ENCODE measurements around the gene NBEA. TPM values are rescaled to one million over a fixed set of nuclear protein-coding genes. Genes with fewer than 3 reads are reported as not detected.

The NBEA gene
- total and polyA plus RNA-seq, 8 donors = 1.6 to 36.0 (median 7.7) TPM

DNA sequence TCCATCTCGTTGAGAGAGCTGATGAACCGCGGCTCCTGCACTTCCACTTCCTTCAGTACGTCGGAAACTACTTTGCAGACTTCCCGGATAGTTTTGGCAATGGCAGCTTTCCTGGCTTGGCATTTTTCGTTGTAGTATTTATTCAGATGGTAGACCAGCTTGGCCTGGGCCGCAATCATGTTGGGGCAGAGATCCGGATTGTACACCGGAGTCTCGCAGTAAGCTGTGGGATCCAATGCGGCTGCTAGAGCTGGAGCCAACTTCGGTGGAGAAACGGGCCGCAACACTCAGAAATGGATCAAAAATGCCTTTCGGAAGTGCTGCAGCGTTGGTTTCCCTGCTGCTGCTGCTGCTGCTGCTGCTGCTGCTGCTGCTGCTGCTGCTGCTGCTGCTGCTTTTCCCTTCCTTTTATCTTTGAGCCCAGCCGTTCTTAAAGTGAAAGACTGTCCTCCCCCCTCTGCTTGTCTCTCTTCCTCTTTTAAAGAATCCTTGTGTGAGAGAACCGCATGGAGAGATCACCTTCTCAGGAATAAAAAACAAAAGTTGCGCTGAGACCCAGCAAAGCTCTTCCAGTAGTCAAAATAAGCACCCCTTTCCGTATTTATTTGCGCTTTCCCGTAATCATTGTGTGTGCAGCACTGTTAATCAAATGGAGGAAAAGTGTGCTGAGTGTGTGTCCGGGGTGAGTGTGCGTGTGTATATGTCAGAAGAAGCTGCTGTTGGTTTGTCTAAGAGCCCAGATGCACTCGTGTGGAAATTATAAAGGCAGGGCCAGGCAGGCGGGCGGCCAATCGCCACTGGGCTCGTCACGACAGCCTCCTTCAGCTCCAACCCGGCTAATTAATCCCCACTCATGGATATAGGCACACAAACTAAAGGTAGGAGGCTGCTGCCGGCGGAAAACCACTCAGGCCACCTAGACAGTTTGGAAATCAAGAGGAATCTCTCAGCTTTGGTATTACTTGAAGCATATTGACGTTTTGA, 534.2 kb downstream of the NBEA start, which contains the start of gene MAB21L1:
Gene MAB21L1, minus strand, starts transcription at position 730 of the 984 bp plus-strand sequence. Its CDS starts 551 bp downstream, at position 179.
- H3K27ac ChIP-seq = peak within 1 kb of the TSS; percentile 36 to 76 (median 46)

DNA sequence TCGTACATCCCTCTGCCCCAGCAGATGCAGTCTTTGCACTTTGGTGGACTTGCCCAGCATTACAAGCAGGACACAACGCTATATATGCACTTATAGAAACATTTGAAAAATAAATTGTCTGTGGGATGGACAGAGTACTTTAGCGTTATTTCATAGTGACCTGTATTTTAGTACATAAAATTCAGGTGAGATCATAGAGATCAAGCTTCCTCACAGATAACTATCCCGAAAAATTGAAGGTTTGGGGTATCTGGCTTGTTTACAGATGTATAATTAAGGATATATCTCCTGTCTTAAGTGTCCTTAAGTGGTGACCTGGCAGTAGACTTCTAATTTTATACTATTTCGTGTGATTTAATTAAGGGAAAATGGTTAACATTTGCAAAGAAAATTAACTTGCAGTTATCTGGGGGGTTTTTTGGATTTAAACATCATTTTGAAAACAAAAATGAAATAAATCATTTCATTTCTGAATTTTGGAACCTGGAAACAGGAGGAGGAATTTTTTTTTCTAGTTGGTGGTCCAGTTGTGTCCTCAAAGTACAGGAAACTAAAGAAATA, 535.4 kb downstream of the NBEA start:
- H3K4me1 ChIP-seq = peaks cover 0 to 14% (median 11%) of the 10 kb centered on the region in 4 donors
- no peak overlapping the region for H3K27ac ChIP-seq
- intact Hi-C loops (cut with DNase I; ENCODE audit: low total_unique reads) = no loop called here
- peaks cover 0 to 64% (median 33%) of the 10 kb centered on the region in 3 donors for H3K27me3 ChIP-seq
- H3K9me3 ChIP-seq = peaks cover 0 to 6% (median 0%) of the 10 kb centered on the region in 4 donors
- WGBS, 5 donors = 62 to 72% (median 63%) methylated on average over 5 of the region's 5 CpGs
- H3K4me3 ChIP-seq = no peak overlapping the region
- TF ChIP-seq CTCF (IDR thresholded peaks at IDR 0.05) = no peak
- DNase-seq = no peak
- no peaks in the 10 kb centered on the region for H3K36me3 ChIP-seq

More for the DNA sequence above, 534.2 kb downstream of the NBEA start, which contains the start of gene MAB21L1:
- Histone ChIP-seq H3K4me3 (peak within 1 kb of the TSS; percentile 43 to 61 (median 48)), H3K4me1 (peaks cover 0 to 17% (median 12%) of the 10 kb centered on the region in 4 donors), H3K36me3 (no peaks in the 10 kb centered on the region), H3K9me3 (peaks cover 0 to 15% (median 0%) of the 10 kb centered on the region in 4 donors), H3K27me3 (peaks cover 0 to 76% (median 44%) of the 10 kb centered on the region in 3 donors)
- TF ChIP-seq POLR2AphosphoS5 (IDR thresholded peaks at IDR 0.05) = no peak
- no peak for TF ChIP-seq CTCF (IDR thresholded peaks at IDR 0.05)
- TF ChIP-seq EP300 (IDR thresholded peaks at IDR 0.05) = no peak
- 24 to 41% (median 33%) methylated on average over 35 of the region's 35 CpGs for WGBS, 5 donors
- intact Hi-C loops (cut with DNase I; ENCODE audit: low total_unique reads) = no loop called here
- peak; percentile 38 to 79 for DNase-seq

DNA sequence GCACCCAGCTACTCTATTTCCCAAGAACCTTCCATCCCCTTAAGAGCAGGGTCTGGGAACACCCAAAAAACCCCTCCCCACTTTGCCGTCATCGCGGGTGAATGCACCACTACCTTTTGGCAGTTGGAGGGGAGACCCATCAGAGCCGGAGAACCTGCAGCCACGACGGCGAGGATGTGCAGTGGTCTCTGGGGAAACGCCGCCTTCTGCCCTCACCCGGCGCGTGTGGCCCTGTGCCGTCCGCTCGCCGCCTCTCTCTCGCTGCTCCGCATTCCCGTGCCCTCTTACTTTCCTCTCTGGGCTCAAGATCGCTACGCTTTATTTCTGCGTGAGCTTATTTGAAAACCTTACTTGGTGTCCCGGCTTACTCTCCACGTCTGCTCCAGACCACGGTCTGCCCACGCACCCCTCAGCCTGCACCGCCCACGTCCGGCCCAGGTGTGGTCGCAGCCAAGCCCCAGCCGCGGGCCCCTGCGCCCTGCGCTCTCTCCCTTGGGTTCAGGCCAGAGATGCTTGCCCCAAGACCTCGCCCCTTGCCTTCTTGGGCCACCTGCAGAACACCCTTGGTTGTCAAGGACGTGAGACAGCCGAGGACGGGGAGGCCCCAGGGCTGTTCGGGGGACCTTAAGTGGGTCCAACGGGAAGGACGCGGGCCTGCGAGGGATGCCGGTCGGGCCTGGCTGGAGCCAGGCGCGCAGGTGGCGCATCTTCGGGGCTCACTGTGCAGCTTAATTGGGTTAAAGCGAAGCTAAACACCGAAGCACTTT, 536.4 kb downstream of the NBEA start:
- H3K9me3 ChIP-seq = peaks cover 0 to 6% (median 0%) of the 10 kb centered on the region in 4 donors
- intact Hi-C loops (cut with DNase I; ENCODE audit: low total_unique reads) = no loop called here
- H3K4me1 ChIP-seq = peaks cover 0 to 14% (median 11%) of the 10 kb centered on the region in 4 donors
- no peak overlapping the region for H3K27ac ChIP-seq
- WGBS, 5 donors = 32 to 46% (median 36%) methylated on average over 47 to 51 of the region's 51 CpGs
- peak in 1 of 2 donors; percentile 42 for DNase-seq
- H3K36me3 ChIP-seq = no peaks in the 10 kb centered on the region
- H3K4me3 ChIP-seq = no peak overlapping the region
- peaks cover 0 to 54% (median 33%) of the 10 kb centered on the region in 3 donors for H3K27me3 ChIP-seq
- TF ChIP-seq CTCF (IDR thresholded peaks at IDR 0.05) (no peak), EP300 (IDR thresholded peaks at IDR 0.05) (no peak), POLR2A (IDR thresholded peaks at IDR 0.05) (no peak), POLR2AphosphoS5 (IDR thresholded peaks at IDR 0.05) (no peak)

DNA sequence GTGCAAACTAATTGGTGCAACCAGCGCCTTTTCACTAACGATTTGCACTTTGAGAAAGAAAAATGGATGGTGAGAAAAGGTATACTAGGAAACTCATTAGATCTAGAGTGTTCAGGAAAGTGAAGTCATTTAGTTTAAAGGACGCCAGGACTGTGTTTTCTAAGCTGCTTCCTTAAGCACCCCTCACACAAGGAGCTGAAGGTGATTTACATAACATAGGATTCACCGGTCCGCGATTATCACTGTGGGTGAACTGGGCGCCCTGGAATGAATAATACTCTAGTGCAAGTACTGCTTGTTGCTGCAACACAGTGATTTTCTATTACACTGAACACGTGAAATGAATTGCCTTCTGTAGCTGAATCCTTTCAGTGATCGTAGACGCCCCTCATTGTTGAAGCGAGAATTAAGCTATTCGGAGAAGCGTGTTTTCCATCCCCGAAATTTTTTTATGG, 537.0 kb downstream of the NBEA start:
- intact Hi-C loops (cut with DNase I; ENCODE audit: low total_unique reads) = no loop called here
- H3K9me3 ChIP-seq = peaks cover 0 to 6% (median 0%) of the 10 kb centered on the region in 4 donors
- H3K27ac ChIP-seq = no peak overlapping the region

More for the DNA sequence above, 537.0 kb downstream of the NBEA start:
- no peaks in the 10 kb centered on the region for H3K36me3 ChIP-seq
- peak in 1 of 2 donors; percentile 19 for DNase-seq
- H3K4me1 ChIP-seq = peaks cover 0 to 14% (median 11%) of the 10 kb centered on the region in 4 donors
- no peak overlapping the region for H3K4me3 ChIP-seq
- 67 to 79% (median 77%) methylated on average over 14 of the region's 14 CpGs for WGBS, 5 donors
- peaks cover 0 to 49% (median 33%) of the 10 kb centered on the region in 3 donors for H3K27me3 ChIP-seq
- no peak for TF ChIP-seq CTCF (IDR thresholded peaks at IDR 0.05)
- TF ChIP-seq EP300 (IDR thresholded peaks at IDR 0.05) = no peak
- TF ChIP-seq POLR2A (IDR thresholded peaks at IDR 0.05) = no peak

Measured in stomach (tissue), 9 donors.